Effector memory CD8-positive, alpha-beta T cell (primary cell): ENCODE data around the gene ZNF8.

Experiments
- ATAC-seq: fragments of 150-1000 bp; cut with Tn5 transposase; replicated peaks from 2 replicates; pipeline ENCODE4 v1.10.0; 2021; ENCODE audit warnings: mild to moderate bottlenecking, moderate library complexity
- DNase-seq, 3 experiments: peaks; one replicate each; pipeline ENCODE4 v3.0.0; 2021
- H3K27ac Mint-ChIP-seq, 2 donors: one replicate each; pipeline ENCODE4 v1.8.0; 2022; ENCODE audit warnings: mild to moderate bottlenecking in 2 of 2, mixed read lengths in 2 of 2, moderate library complexity in 2 of 2
- H3K27me3 Mint-ChIP-seq, 2 donors: one replicate each; pipeline ENCODE4 v1.8.0; 2022; ENCODE audit warnings: mixed read lengths in 2 of 2
- H3K36me3 Mint-ChIP-seq: one replicate; pipeline ENCODE4 v1.8.0; 2022; ENCODE audit warnings: mild to moderate bottlenecking, moderate library complexity, mixed read lengths; ENCODE audit not compliant: insufficient read depth
- H3K4me1 Mint-ChIP-seq, 2 donors: one replicate each; pipeline ENCODE4 v1.8.0; 2022; ENCODE audit warnings: low read depth in 2 of 2, mixed read lengths in 2 of 2
- H3K4me3 Mint-ChIP-seq, 2 donors: one replicate each; pipeline ENCODE4 v1.8.0; 2022; ENCODE audit warnings: mild to moderate bottlenecking in 2 of 2, mixed read lengths in 2 of 2, moderate library complexity in 2 of 2
- H3K9me3 Mint-ChIP-seq, 2 donors: one replicate each; pipeline ENCODE4 v1.8.0; 2022; ENCODE audit warnings: mixed read lengths in 2 of 2

ZNF8 gene

GRCh38 chr19:58350871-58351557 lies 72.3 kb downstream of the ZNF8 start:
- ATAC-seq (no peak), DNase-seq (no peak)
- Mint-ChIP-seq H3K4me3 (no peak overlapping the region), H3K36me3 (peaks cover 17% of the 10 kb centered on the region), H3K4me1 (peaks cover 8 to 19% of the 10 kb centered on the region in 2 donors), H3K27me3 (no peaks in the 10 kb centered on the region), H3K27ac (no peak overlapping the region), H3K9me3 (peaks cover 0 to 2% of the 10 kb centered on the region in 2 donors)

- no peaks in the 10 kb centered on the region for H3K27me3 Mint-ChIP-seq
- no peak for ATAC-seq
- peaks cover 14% of the 10 kb centered on the region for H3K36me3 Mint-ChIP-seq
- peaks cover 8 to 17% of the 10 kb centered on the region in 2 donors for H3K4me1 Mint-ChIP-seq
- H3K9me3 Mint-ChIP-seq, result peaks cover 0 to 2% of the 10 kb centered on the region in 2 donors
- no peak for DNase-seq
- peak overlapping the region in 1 of 2 donors; percentile 66 for H3K27ac Mint-ChIP-seq
- no peak overlapping the region for H3K4me3 Mint-ChIP-seq
These were observed 72.8 kb downstream of the ZNF8 start for GRCh38 chr19:58351558-58351878.

GRCh38 chr19:58351990-58352755 lies 73.4 kb downstream of the ZNF8 start:
- ATAC-seq (no peak), DNase-seq (no peak)
- no peak overlapping the region for H3K4me3 Mint-ChIP-seq
- H3K4me1 Mint-ChIP-seq, result peaks cover 4 to 14% of the 10 kb centered on the region in 2 donors
- H3K9me3 Mint-ChIP-seq, result peaks cover 0 to 2% of the 10 kb centered on the region in 2 donors
- H3K36me3 Mint-ChIP-seq, result peaks cover 9% of the 10 kb centered on the region
- H3K27ac Mint-ChIP-seq, result peak overlapping the region; percentile 63 to 66
- H3K27me3 Mint-ChIP-seq, result no peaks in the 10 kb centered on the region
